C4-2B (cell line): ENCODE results near the gene TLCD3A.

Experiments
- CTCF ChIP-seq: fragments of 450-650 bp; conservative IDR thresholded peaks from 2 replicates; pipeline ENCODE4 v1.5.1; 2017; ENCODE audit warnings: mild to moderate bottlenecking
- ZFX ChIP-seq: fragments of 450-650 bp; IDR thresholded peaks from 2 replicates; pipeline ENCODE4 v1.6.1; 2017

- no peak for TF ChIP-seq CTCF
- no peak for TF ChIP-seq ZFX
Observed at GRCh38 chr17:708132-708531, 24.3 kb upstream of the TLCD3A start.
